HFF-Myc (cell line): ENCODE data around the gene PPARD.

Experiments
- DNase-seq: peaks from one replicate; pipeline ENCODE4 v3.0.0-alpha.2; 2011; ENCODE audit warnings: low read depth; ENCODE audit errors: extremely low read depth
- H3K4me3 ChIP-seq: replicated peaks from 2 replicates; pipeline ENCODE4 v1.5.1; 2011; ENCODE audit warnings: low read depth, mild to moderate bottlenecking, control low read depth, low read length
- CTCF ChIP-seq: IDR thresholded peaks from 2 replicates; pipeline ENCODE4 v1.5.1; 2012; ENCODE audit warnings: mild to moderate bottlenecking, low read depth, low read length, control low read depth; ENCODE audit errors: missing control alignments

The PPARD gene

GRCh38 chr6:35371494-35372262, 29.3 kb downstream of the PPARD start:
- DNase-seq, result no peak
- TF ChIP-seq CTCF, result no peak
- no peak overlapping the region for H3K4me3 ChIP-seq

- TF ChIP-seq CTCF, result no peak
- no peak overlapping the region for H3K4me3 ChIP-seq
- no peak for DNase-seq
Measured at GRCh38 chr6:35372633-35373032, 30.3 kb downstream of the PPARD start.

GRCh38 chr6:35376281-35376680, 33.9 kb downstream of the PPARD start:
- DNase-seq, result no peak
- TF ChIP-seq CTCF, result no peak
- no peak overlapping the region for H3K4me3 ChIP-seq

GRCh38 chr6:35377002-35377401, 34.6 kb downstream of the PPARD start:
- H3K4me3 ChIP-seq, result no peak overlapping the region
- no peak for TF ChIP-seq CTCF

GRCh38 chr6:35378261-35378660, 35.9 kb downstream of the PPARD start:
- H3K4me3 ChIP-seq, result no peak overlapping the region
- DNase-seq, result no peak
- no peak for TF ChIP-seq CTCF

More at GRCh38 chr6:35377002-35377401, 34.6 kb downstream of the PPARD start:
- no peak for DNase-seq

GRCh38 chr6:35381132-35381531, 38.8 kb downstream of the PPARD start:
- no peak for DNase-seq
- TF ChIP-seq CTCF, result no peak
- no peak overlapping the region for H3K4me3 ChIP-seq

GRCh38 chr6:35382015-35382414, 39.7 kb downstream of the PPARD start:
- H3K4me3 ChIP-seq, result no peak overlapping the region
- DNase-seq, result no peak
- no peak for TF ChIP-seq CTCF
